A549 (cell line): ENCODE data around the gene SLC44A2. TPM values are rescaled to one million over a fixed set of nuclear protein-coding genes. Genes with fewer than 3 reads are reported as not detected.

Experiments
- ATAC-seq, 2 experiments: fragments of 200-7000 bp in 1 of 2; fragments of >200 bp in 1 of 2; cut with Nextera tagmentation in 1 of 2; cut with Tn5 transposase in 1 of 2; 3 replicates each; pipeline versions ENCODE4 v1.8.0 to v1.9.1; 2018 to 2020; ENCODE audit warnings: mild to moderate bottlenecking in 1 of 2, moderate library complexity in 1 of 2
- CTCF ChIA-PET: fragments of 300-600 bp; sonication (Branson Sonifier 250); formaldehyde crosslinking; extraction: SDS; loops from one replicate; lab custom pipeline; 2021; ENCODE audit warnings: antibody characterized with exemption, inconsistent platforms; lab: Yijun Ruan, JAX
- POLR2A ChIA-PET: fragments of 350-600 bp; formaldehyde crosslinking; extraction: SDS; loops from one replicate; lab custom pipeline; 2021; ENCODE audit warnings: antibody characterized with exemption, inconsistent platforms; lab: Yijun Ruan, JAX
- DNase-seq, 2 experiments: peaks; one replicate each; pipeline versions ENCODE4 v3.0.0 to v3.0.0-alpha.2; 2011 to 2016; ENCODE audit warnings: low read depth in 1 of 2, low spot score in 1 of 2
- FAIRE-seq: peaks from 2 replicates; lab custom pipeline; 2011; peaks lifted over from hg19 to GRCh38; lab: Jason Lieb, UNC
- H3K27ac ChIP-seq, 2 experiments: fragments of >200 bp; sonication (Bioruptor Twin); formaldehyde crosslinking; 3 replicates each; pipeline ENCODE4 v1.5.1; 2016 to 2017
- H3K4me1 ChIP-seq: fragments of >200 bp; sonication (Bioruptor Twin); formaldehyde crosslinking; 3 replicates; pipeline ENCODE4 v1.6.1; 2016
- H3K4me2 ChIP-seq: fragments of >200 bp; sonication (Bioruptor Twin); formaldehyde crosslinking; 3 replicates; pipeline ENCODE4 v1.6.1; 2016
- H3K4me3 ChIP-seq: fragments of >200 bp; sonication (Bioruptor Twin); formaldehyde crosslinking; 3 replicates; pipeline ENCODE4 v1.5.1; 2016
- H3K9me3 ChIP-seq: fragments of >200 bp; sonication (Bioruptor Twin); formaldehyde crosslinking; 3 replicates; pipeline ENCODE4 v1.6.1; 2016
- BHLHE40 ChIP-seq: IDR thresholded peaks from 2 replicates; pipeline ENCODE4 v1.6.1; 2012; ENCODE audit warnings: low read depth, low read length, inconsistent platforms
- CHD2 ChIP-seq: fragments of 150-350 bp; IDR thresholded peaks from 2 replicates; pipeline ENCODE4 v1.6.1; 2014; ENCODE audit warnings: low read length; ENCODE audit not compliant: partially characterized antibody
- EHMT2 ChIP-seq: fragments of 200-600 bp; sonication (generic); IDR thresholded peaks from 2 replicates; pipeline ENCODE4 v1.6.1; 2016; ENCODE audit warnings: antibody characterized with exemption, low read depth, mild to moderate bottlenecking, moderate library complexity
- FOSL2 ChIP-seq, 2 experiments: fragments of 450-650 bp in 1 of 2; fragments of >200 bp in 1 of 2; sonication (Bioruptor Twin) in 1 of 2; formaldehyde crosslinking; IDR thresholded peaks; 2 replicates each; pipeline versions ENCODE4 v1.5.0 to v1.6.1; 2016 to 2020; ENCODE audit warnings: mild to moderate bottlenecking in 1 of 2, moderate library complexity in 1 of 2
- HMGXB4 ChIP-seq: fragments of 250-450 bp; sonication (Bioruptor Pico); IDR thresholded peaks from 2 replicates; pipeline ENCODE4 v1.5.0; 2021; ENCODE audit warnings: mild to moderate bottlenecking, moderate library complexity, borderline replicate concordance
- HOXA7 ChIP-seq: fragments of 250-450 bp; sonication (Bioruptor Pico); IDR thresholded peaks from 2 replicates; pipeline ENCODE4 v1.5.0; 2020; ENCODE audit warnings: mild to moderate bottlenecking, moderate library complexity
- HOXB13 ChIP-seq: fragments of 250-450 bp; sonication (Bioruptor Pico); IDR thresholded peaks from 2 replicates; pipeline ENCODE4 v1.5.0; 2020; ENCODE audit warnings: low read depth, mild to moderate bottlenecking, moderate library complexity
- HOXB5 ChIP-seq: fragments of 250-450 bp; sonication (Bioruptor Pico); IDR thresholded peaks from 2 replicates; pipeline ENCODE4 v1.5.0; 2020; ENCODE audit warnings: mild to moderate bottlenecking, moderate library complexity
- NPAS2 ChIP-seq: fragments of 250-450 bp; sonication (Bioruptor Pico); IDR thresholded peaks from 2 replicates; pipeline ENCODE4 v1.8.0; 2022; ENCODE audit warnings: mild to moderate bottlenecking, moderate library complexity, borderline replicate concordance
- NR3C1 ChIP-seq: fragments of >200 bp; sonication (Bioruptor Twin); formaldehyde crosslinking; IDR thresholded peaks from 3 replicates; pipeline ENCODE4 v1.6.1; 2017
- PBX3 ChIP-seq: IDR thresholded peaks from 2 replicates; pipeline ENCODE4 v1.6.1; 2012
- PHF8 ChIP-seq: fragments of 200-600 bp; sonication (generic); IDR thresholded peaks from 2 replicates; pipeline ENCODE4 v1.6.1; 2016; ENCODE audit warnings: low read depth, mild to moderate bottlenecking, antibody characterized with exemption, moderate library complexity, borderline replicate concordance
- RARB ChIP-seq: fragments of 250-450 bp; sonication (Bioruptor Pico); IDR thresholded peaks from 2 replicates; pipeline ENCODE4 v1.8.0; 2021; ENCODE audit warnings: mild to moderate bottlenecking, moderate library complexity
- RCOR1 ChIP-seq: fragments of 150-350 bp; IDR thresholded peaks from 2 replicates; pipeline ENCODE4 v1.6.1; 2014; ENCODE audit warnings: antibody characterized with exemption, low read length, low read depth
- REST ChIP-seq: fragments of 200-600 bp; sonication (generic); IDR thresholded peaks from 2 replicates; pipeline ENCODE4 v1.6.1; 2016; ENCODE audit warnings: antibody characterized with exemption, mild to moderate bottlenecking, moderate library complexity
- USF2 ChIP-seq: fragments of 450-650 bp; IDR thresholded peaks from 2 replicates; pipeline ENCODE4 v1.6.1; 2014; ENCODE audit warnings: antibody characterized with exemption
- ZSCAN20 ChIP-seq: fragments of 250-450 bp; sonication (Bioruptor Pico); IDR thresholded peaks from 2 replicates; pipeline ENCODE4 v1.8.0; 2022; ENCODE audit warnings: mild to moderate bottlenecking, moderate library complexity
- WGBS: methylation state at CpG from one replicate; pipeline ENCODE4 v1.1.6; 2017; ENCODE audit errors: missing lambda C conversion rate; 5-methylcytosine and 5-hydroxymethylcytosine counted together
- polyA plus RNA-seq, 4 experiments: library from polyadenylated mRNA; depleted of rRNA in 3 of 4; stranded (reverse); fragments of >200 nt; fragmentation: RNase III in 1 of 4; extraction: RNeasy Plus Mini Kit Qiagen cat#74134 plus additional on column Dnase treatment in 1 of 4; gene quantifications; 2 replicates in 3 of 4; 3 replicates in 1 of 4; pipeline ENCODE4 v1.2.3, GENCODE V29; 2011 to 2017

SLC44A2 gene
- polyA plus RNA-seq, 2 of the 4 experiments (the other 2 are of a cell fraction) = 8.3 TPM

- no peak for DNase-seq
- Histone ChIP-seq H3K4me2 (peak overlapping the region; percentile 99; the same call in 2 of the 3 replicates), H3K9me3 (no peaks in the 10 kb centered on the region), H3K4me1 (peaks cover 8% of the 10 kb centered on the region), H3K4me3 (no peak overlapping the region), H3K27ac (no peak overlapping the region; a peak in 1 of 6 replicates)
- ATAC-seq = peak in 1 of 2 experiments; percentile 13; a peak in 1 of 6 replicates
- no peak for FAIRE-seq
- 40% methylated on average over 7 of the region's 9 CpGs for WGBS
- CTCF ChIA-PET = interaction anchor here (1.2 to 5.7 kb wide), 3 partner anchors 13 to 37 kb away, joined by 3 to 22 read pairs (median 3); no protein-coding TSS in a partner anchor
- POLR2A ChIA-PET = no interaction called here
- TF ChIP-seq RARB (CRISPR knock-in tag) = no peak
- TF ChIP-seq PHF8 = no peak
- no peak for TF ChIP-seq NR3C1
- TF ChIP-seq CHD2 = no peak
- TF ChIP-seq HOXB13 (CRISPR knock-in tag) = no peak
- no peak for TF ChIP-seq REST
- TF ChIP-seq ZSCAN20 = no peak
- TF ChIP-seq HOXA7 (CRISPR knock-in tag) = no peak
- no peak for TF ChIP-seq HOXB5 (CRISPR knock-in tag)
- TF ChIP-seq EHMT2 = no peak
- no peak for TF ChIP-seq NPAS2 (CRISPR knock-in tag)
- no peak for TF ChIP-seq PBX3
These were observed 21.4 kb upstream of the SLC44A2 start for GRCh38 chr19:10603873-10604459.

GRCh38 chr19:10604460-10604980, 20.8 kb upstream of the SLC44A2 start:
- FAIRE-seq (no peak), ATAC-seq (no peak), DNase-seq (no peak)
- POLR2A ChIA-PET = no interaction called here
- no peak overlapping the region for H3K27ac ChIP-seq
- H3K4me2 ChIP-seq = no peak overlapping the region
- no peak overlapping the region for H3K4me3 ChIP-seq
- H3K9me3 ChIP-seq = no peaks in the 10 kb centered on the region
- no peak for TF ChIP-seq HMGXB4
- WGBS = 67% methylated on average over 8 of the region's 9 CpGs
- H3K4me1 ChIP-seq = peaks cover 8% of the 10 kb centered on the region
- CTCF ChIA-PET = interaction anchor here (1.3 to 5.7 kb wide), 2 partner anchors 14 to 23 kb away, joined by 3 to 22 read pairs; no protein-coding TSS in a partner anchor

- Histone ChIP-seq H3K4me1 (no peaks in the 10 kb centered on the region), H3K27ac (no peak overlapping the region), H3K4me3 (no peak overlapping the region), H3K9me3 (no peaks in the 10 kb centered on the region), H3K4me2 (no peak overlapping the region)
- ChIA-PET CTCF (interaction anchor here (0.9 to 1.5 kb wide), 2 partner anchors 31 to 33 kb away, joined by 5 to 6 read pairs; no protein-coding TSS in a partner anchor), POLR2A (no interaction called here)
- DNase-seq (no peak), ATAC-seq (no peak), FAIRE-seq (no peak)
- no peak for TF ChIP-seq BHLHE40
- TF ChIP-seq USF2 = no peak
- TF ChIP-seq RCOR1 = no peak
- TF ChIP-seq FOSL2 (IDR thresholded peaks at IDR 0.05) = no peak
- no peak for TF ChIP-seq FOSL2 (CRISPR knock-in tag; IDR thresholded peaks at IDR 0.05)
- no peak for TF ChIP-seq EHMT2
- TF ChIP-seq ZSCAN20 = no peak
- WGBS = 89% methylated on average over 5 of the region's 5 CpGs
These were observed 13.4 kb upstream of the SLC44A2 start for GRCh38 chr19:10611907-10612306.
